PC-3 (cell line): Measurements from ENCODE around the gene MARCHF9. TPM values are rescaled to one million over a fixed set of nuclear protein-coding genes. Genes with fewer than 3 reads are reported as not detected.

Experiments
- ATAC-seq: fragments of 200-7000 bp; cut with Tn5 transposase; 2 replicates; pipeline ENCODE4 v1.9.1; 2020; ENCODE audit warnings: mild to moderate bottlenecking, moderate library complexity
- BruUV-seq: library from RNA; stranded (reverse); fragments of 400-500 nt; replicated peaks from 2 replicates; lab custom pipeline; 2021; lab: Mats Ljungman, UMichigan
- CTCF ChIA-PET: fragments of 300-600 bp; sonication (Branson Sonifier 250); formaldehyde crosslinking; loops from one replicate; lab custom pipeline; 2022; ENCODE audit warnings: antibody characterized with exemption; lab: Charles Lee
- POLR2A ChIA-PET: fragments of 300-600 bp; sonication (Branson Sonifier 250); formaldehyde crosslinking; loops from one replicate; lab custom pipeline; 2022; ENCODE audit warnings: antibody characterized with exemption; ENCODE audit not compliant: unreplicated experiment; lab: Charles Lee
- DNase-seq: peaks from one replicate; pipeline ENCODE4 v3.0.0-alpha.2; 2015
- H2AFZ ChIP-seq: fragments of 300-600 bp; sonication (generic); 2 replicates; pipeline ENCODE4 v1.6.0; 2016; ENCODE audit warnings: antibody characterized with exemption, low read length
- H3F3A ChIP-seq: fragments of 300-600 bp; sonication (generic); one replicate; pipeline ENCODE4 v1.6.0; 2017; ENCODE audit warnings: antibody characterized with exemption, low read length, control low read depth, mild to moderate bottlenecking; ENCODE audit not compliant: unreplicated experiment
- H3K27ac ChIP-seq: fragments of 300-600 bp; sonication (generic); 2 replicates; pipeline ENCODE4 v1.5.1; 2016; ENCODE audit warnings: mild to moderate bottlenecking, low read length
- H3K27me3 ChIP-seq: fragments of 300-600 bp; sonication (generic); 2 replicates; pipeline ENCODE4 v1.6.1; 2016; ENCODE audit warnings: low read length, mixed read lengths
- H3K36me3 ChIP-seq: fragments of 300-600 bp; sonication (generic); 2 replicates; pipeline ENCODE4 v1.6.1; 2016; ENCODE audit warnings: low read depth, mixed run types, low read length, mixed read lengths
- H3K4me1 ChIP-seq: fragments of 300-600 bp; sonication (generic); 2 replicates; pipeline ENCODE4 v1.5.1; 2016; ENCODE audit warnings: low read length; ENCODE audit not compliant: insufficient read depth
- H3K4me2 ChIP-seq: fragments of 300-600 bp; sonication (generic); 2 replicates; pipeline ENCODE4 v1.6.0; 2016; ENCODE audit warnings: low read length
- H3K4me3 ChIP-seq: fragments of 300-600 bp; sonication (generic); 2 replicates; pipeline ENCODE4 v1.5.1; 2016; ENCODE audit warnings: mild to moderate bottlenecking, low read length, mixed read lengths
- H3K79me2 ChIP-seq: fragments of 300-600 bp; sonication (generic); 2 replicates; pipeline ENCODE4 v1.6.1; 2017; ENCODE audit warnings: low read length, mixed read lengths
- H3K9ac ChIP-seq: fragments of 300-600 bp; sonication (generic); 2 replicates; pipeline ENCODE4 v1.6.0; 2016; ENCODE audit warnings: mild to moderate bottlenecking, low read length
- H3K9me2 ChIP-seq: fragments of 300-600 bp; sonication (generic); replicated peaks from 2 replicates; pipeline ENCODE4 v1.6.1; 2016; ENCODE audit warnings: mixed run types, low read length, mixed read lengths
- H3K9me3 ChIP-seq: fragments of 300-600 bp; sonication (generic); 2 replicates; pipeline ENCODE4 v1.6.1; 2016; ENCODE audit warnings: low read length, mixed read lengths
- H4K20me1 ChIP-seq: fragments of 300-600 bp; sonication (generic); 2 replicates; pipeline ENCODE4 v1.6.1; 2016; ENCODE audit warnings: low read length, mixed read lengths
- EZH2 ChIP-seq: fragments of 300-600 bp; sonication (generic); IDR thresholded peaks from one replicate; pipeline ENCODE4 v1.6.1; 2017; ENCODE audit warnings: antibody characterized with exemption, mild to moderate bottlenecking, low read length; ENCODE audit not compliant: unreplicated experiment
- EZH2phosphoT487 ChIP-seq: fragments of 300-600 bp; sonication (generic); IDR thresholded peaks from 2 replicates; pipeline ENCODE4 v1.6.1; 2018; ENCODE audit warnings: mild to moderate bottlenecking, antibody characterized with exemption, low read length, borderline replicate concordance
- intact Hi-C: fragments of 100-400 bp; cut with micrococcal nuclease; formaldehyde crosslinking; loops from 2 replicates; pipeline ENCODE4 v1.9.0; 2023
- total RNA-seq: library from RNA; depleted of rRNA; stranded (reverse); fragments of >200 nt; gene quantifications from 2 replicates; pipeline ENCODE4 v1.2.3, GENCODE V29; 2014
- TF ChIP-seq, protein P1 (sequence below): fragments of 300-600 bp; sonication (generic); conservative IDR thresholded peaks from 2 replicates; pipeline ENCODE4 v1.5.1; 2017; ENCODE audit warnings: antibody characterized with exemption, low read depth, mild to moderate bottlenecking, low read length

Gene MARCHF9
- total RNA-seq, 1 experiment from 2014 or later = 13.4 TPM

DNA sequence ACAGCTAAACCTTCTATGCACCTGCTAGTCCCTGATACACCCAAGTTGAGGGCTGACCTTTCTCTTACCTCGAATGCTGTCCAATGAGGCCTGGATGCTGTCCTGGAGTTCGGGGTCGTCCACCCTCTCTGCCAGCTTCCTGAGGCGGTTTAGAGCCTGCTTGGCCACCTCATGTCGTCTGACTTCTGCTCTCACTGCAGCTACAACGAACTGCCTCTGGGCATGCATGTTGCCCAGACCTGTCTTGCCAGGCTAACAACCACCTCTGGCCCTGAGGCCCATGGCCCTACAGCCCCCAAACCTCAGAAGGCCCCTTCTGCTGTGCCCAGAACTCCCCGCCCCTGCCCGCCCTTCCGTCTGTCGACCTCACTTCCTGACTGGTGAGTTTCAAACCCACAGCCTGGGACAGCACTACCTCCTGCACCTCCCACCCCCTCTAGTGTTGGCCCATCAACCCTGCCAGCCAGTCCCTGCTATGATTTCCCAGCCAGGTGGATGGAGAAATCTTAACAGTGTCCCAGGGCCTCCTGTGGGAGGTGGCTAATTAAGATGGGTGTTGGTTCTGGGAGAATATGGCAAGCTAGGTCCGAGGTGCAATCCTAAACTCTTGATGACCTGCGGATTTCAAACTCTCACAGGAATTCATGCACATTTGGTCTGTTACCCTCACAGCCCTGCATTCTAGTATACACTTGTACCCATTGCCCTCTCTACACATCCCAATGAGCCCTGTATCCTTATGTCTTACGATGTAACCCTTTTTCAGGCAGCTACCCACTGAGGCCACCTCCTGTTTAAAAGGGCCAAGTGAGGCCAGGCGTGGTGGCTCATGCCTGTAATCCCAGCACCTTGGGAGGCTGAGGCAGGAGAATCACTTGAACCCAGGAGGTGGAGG, 12.8 kb upstream of the MARCHF9 start:
- H3K4me3 ChIP-seq = no peak overlapping the region
- no peaks in the 10 kb centered on the region for H4K20me1 ChIP-seq
- no peaks in the 10 kb centered on the region for H3K79me2 ChIP-seq
- no peak for ATAC-seq
- no peak overlapping the region for H3K4me2 ChIP-seq
- ChIA-PET CTCF (no interaction called here), POLR2A (no interaction called here)
- H3F3A ChIP-seq = peaks cover 4% of the 10 kb centered on the region
- intact Hi-C loops = no loop called here
- no peak overlapping the region for H2AFZ ChIP-seq
- H3K27ac ChIP-seq = no peak overlapping the region
- BruUV-seq = no TSS peak
- no peak overlapping the region for H3K9ac ChIP-seq
- H3K36me3 ChIP-seq = peaks cover 2% of the 10 kb centered on the region; the same call in 1 of the 2 replicates
- TF ChIP-seq EZH2phosphoT487 (no peak), EZH2 (no peak)
- TF ChIP-seq, protein P1, sequence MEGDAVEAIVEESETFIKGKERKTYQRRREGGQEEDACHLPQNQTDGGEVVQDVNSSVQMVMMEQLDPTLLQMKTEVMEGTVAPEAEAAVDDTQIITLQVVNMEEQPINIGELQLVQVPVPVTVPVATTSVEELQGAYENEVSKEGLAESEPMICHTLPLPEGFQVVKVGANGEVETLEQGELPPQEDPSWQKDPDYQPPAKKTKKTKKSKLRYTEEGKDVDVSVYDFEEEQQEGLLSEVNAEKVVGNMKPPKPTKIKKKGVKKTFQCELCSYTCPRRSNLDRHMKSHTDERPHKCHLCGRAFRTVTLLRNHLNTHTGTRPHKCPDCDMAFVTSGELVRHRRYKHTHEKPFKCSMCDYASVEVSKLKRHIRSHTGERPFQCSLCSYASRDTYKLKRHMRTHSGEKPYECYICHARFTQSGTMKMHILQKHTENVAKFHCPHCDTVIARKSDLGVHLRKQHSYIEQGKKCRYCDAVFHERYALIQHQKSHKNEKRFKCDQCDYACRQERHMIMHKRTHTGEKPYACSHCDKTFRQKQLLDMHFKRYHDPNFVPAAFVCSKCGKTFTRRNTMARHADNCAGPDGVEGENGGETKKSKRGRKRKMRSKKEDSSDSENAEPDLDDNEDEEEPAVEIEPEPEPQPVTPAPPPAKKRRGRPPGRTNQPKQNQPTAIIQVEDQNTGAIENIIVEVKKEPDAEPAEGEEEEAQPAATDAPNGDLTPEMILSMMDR = peak; percentile 20; the same call in 1 of the 2 replicates
- peak; percentile 19 for DNase-seq
- no peaks in the 10 kb centered on the region for H3K9me3 ChIP-seq
- H3K9me2 ChIP-seq = no peaks in the 10 kb centered on the region
- H3K4me1 ChIP-seq = peaks cover 7% of the 10 kb centered on the region
- peaks cover 26% of the 10 kb centered on the region for H3K27me3 ChIP-seq

DNA sequence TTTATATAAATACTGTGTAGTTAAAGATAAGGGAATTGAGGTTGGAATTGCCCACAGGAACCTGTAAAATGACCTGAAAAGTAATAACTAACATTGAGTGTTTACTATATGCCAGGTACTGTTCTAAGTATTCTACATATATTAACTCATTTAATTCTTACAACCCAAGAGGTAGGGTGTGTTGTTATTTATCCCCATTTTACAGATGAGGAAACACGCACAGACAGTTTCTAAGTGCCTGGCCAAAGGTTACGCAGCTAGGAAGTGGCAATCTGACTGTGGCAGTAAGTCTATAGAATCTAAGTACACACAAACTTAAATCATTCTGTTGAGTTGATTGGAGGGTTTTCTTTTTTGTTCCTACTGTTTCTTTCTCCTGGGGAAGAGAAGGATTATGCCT, 11.1 kb upstream of the MARCHF9 start:
- POLR2A ChIA-PET = interaction anchor here (0.6 kb wide), 2 partner anchors 9 to 219 kb away, joined by 3 to 5 read pairs; no protein-coding TSS in a partner anchor
- no peak overlapping the region for H3K4me2 ChIP-seq
- ATAC-seq (no peak), DNase-seq (no peak)
- H3K27me3 ChIP-seq = peaks cover 12% of the 10 kb centered on the region
- intact Hi-C loops = no loop called here
- no peak overlapping the region for H3K9ac ChIP-seq
- H3K4me1 ChIP-seq = no peaks in the 10 kb centered on the region; the same call in 1 of the 2 replicates
- H3K9me3 ChIP-seq = no peaks in the 10 kb centered on the region
- H3K27ac ChIP-seq = no peak overlapping the region
- no peak for TF ChIP-seq EZH2phosphoT487
- H3K9me2 ChIP-seq = no peaks in the 10 kb centered on the region
- H3K79me2 ChIP-seq = no peaks in the 10 kb centered on the region
- CTCF ChIA-PET = no interaction called here
- no peak overlapping the region for H2AFZ ChIP-seq
- H3K4me3 ChIP-seq = no peak overlapping the region
- no TSS peak for BruUV-seq
- peaks cover 4% of the 10 kb centered on the region for H3F3A ChIP-seq
- H4K20me1 ChIP-seq = no peaks in the 10 kb centered on the region
- peaks cover 13% of the 10 kb centered on the region; the same call in 1 of the 2 replicates for H3K36me3 ChIP-seq

DNA sequence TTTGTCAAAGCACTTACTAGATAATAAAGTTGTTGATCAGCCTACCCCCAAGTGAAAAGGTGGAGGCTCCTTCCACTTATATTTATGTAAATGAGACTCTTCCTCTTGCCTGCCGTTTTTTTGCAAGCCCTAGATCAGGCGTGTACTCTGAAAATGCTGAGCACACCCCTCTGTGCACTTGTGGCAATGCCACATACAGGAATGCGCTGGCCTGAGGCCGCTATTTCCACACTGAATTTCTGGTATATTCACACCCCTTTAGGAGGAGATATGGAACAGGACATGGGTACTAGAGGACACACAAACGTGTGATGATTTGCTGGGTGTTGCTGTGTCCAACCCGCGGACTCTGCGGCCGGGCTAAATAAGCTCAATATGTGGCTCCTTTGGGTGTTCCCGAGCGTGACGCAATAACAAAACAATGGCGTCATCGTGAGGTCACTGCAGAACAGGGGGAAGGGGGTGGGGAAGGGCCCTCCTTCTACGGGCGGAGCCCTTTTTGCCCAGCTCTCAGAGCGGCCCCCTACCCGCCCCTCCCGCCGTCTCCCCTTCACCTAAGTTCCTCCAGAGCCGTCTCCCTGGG, 10.6 kb upstream of the MARCHF9 start:
- Histone ChIP-seq H3K79me2 (peaks cover 3% of the 10 kb centered on the region; the same call in 1 of the 2 replicates), H3K4me1 (no peaks in the 10 kb centered on the region; the same call in 1 of the 2 replicates), H3F3A (peaks cover 4% of the 10 kb centered on the region), H3K27me3 (peaks cover 7% of the 10 kb centered on the region), H2AFZ (peak overlapping the region; percentile 76; the same call in 1 of the 2 replicates), H3K36me3 (peaks cover 18% of the 10 kb centered on the region), H3K27ac (no peak overlapping the region), H3K9me3 (no peaks in the 10 kb centered on the region), H4K20me1 (no peaks in the 10 kb centered on the region), H3K9me2 (no peaks in the 10 kb centered on the region), H3K4me2 (peak overlapping the region; percentile 97), H3K4me3 (peak overlapping the region; percentile 86), H3K9ac (peak overlapping the region; percentile 88; the same call in 1 of the 2 replicates)
- CTCF ChIA-PET = interaction anchor here (1.2 kb wide), 1 partner anchor 18 kb away, joined by 3 read pairs; no protein-coding TSS in a partner anchor
- intact Hi-C loops = no loop called here
- TSS peak; percentile 22 for BruUV-seq
- TF ChIP-seq EZH2 = no peak
- no peak for TF ChIP-seq EZH2phosphoT487
- TF ChIP-seq, protein P1 = no peak
- POLR2A ChIA-PET = interaction anchor here (0.5 to 0.6 kb wide), 3 partner anchors 10 to 219 kb away, joined by 3 to 5 read pairs (median 4); no protein-coding TSS in a partner anchor
- DNase-seq = no peak
- no peak; the same call in 1 of the 2 replicates for ATAC-seq
